Uterus (tissue), 4 donors: Measurements from ENCODE around the gene FAM32A. TPM values are rescaled to one million over a fixed set of nuclear protein-coding genes. Genes with fewer than 3 reads are reported as not detected.

Experiments
- DNase-seq, 2 donors: peaks; one replicate each; pipeline ENCODE4 v3.0.0-alpha.2; 2019 to 2020
- H3K27ac ChIP-seq, 2 donors: fragments of 200-600 bp; sonication (generic); 1 replicate in 1 of 2; 2 replicates in 1 of 2; pipeline ENCODE4 v1.5.1; 2016 to 2018
- H3K27me3 ChIP-seq, 2 donors: fragments of 200-600 bp; sonication (generic); one replicate each; pipeline ENCODE4 v1.5.1; 2018 to 2019; ENCODE audit warnings: control low read depth in 1 of 2
- H3K36me3 ChIP-seq, 2 donors: fragments of 200-600 bp; sonication (generic); one replicate each; pipeline ENCODE4 v1.5.1; 2019; ENCODE audit warnings: control low read depth in 1 of 2
- H3K4me1 ChIP-seq, 2 donors: fragments of 200-600 bp; sonication (generic); one replicate each; pipeline ENCODE4 v1.5.1; 2018 to 2019; ENCODE audit warnings: control low read depth in 1 of 2
- H3K4me3 ChIP-seq, 2 donors: fragments of 200-600 bp; sonication (generic); 1 replicate in 1 of 2; 2 replicates in 1 of 2; pipeline ENCODE4 v1.5.1; 2018 to 2019; ENCODE audit warnings: mild to moderate bottlenecking in 1 of 2
- H3K9me3 ChIP-seq, 2 donors: fragments of 200-600 bp; sonication (generic); one replicate each; pipeline ENCODE4 v1.5.1; 2019; ENCODE audit warnings: control low read depth in 1 of 2
- CTCF ChIP-seq, 4 experiments: fragments of 200-600 bp in 2 of 4; fragments of 450-650 bp in 2 of 4; sonication (generic) in 2 of 4; IDR thresholded peaks; one replicate each; pipeline ENCODE4 v1.5.1; 2016 to 2019; ENCODE audit warnings: antibody characterized with exemption in 4 of 4, mild to moderate bottlenecking in 2 of 4, moderate library complexity in 1 of 4
- POLR2A ChIP-seq, 2 donors: fragments of 450-650 bp; IDR thresholded peaks; one replicate each; pipeline ENCODE4 v1.6.1; 2016; ENCODE audit warnings: antibody characterized with exemption in 2 of 2, mild to moderate bottlenecking in 1 of 2, moderate library complexity in 1 of 2
- intact Hi-C: fragments of 100-400 bp; cut with DNase I; formaldehyde crosslinking; loops from one replicate; pipeline ENCODE4 v1.15.1; 2023; ENCODE audit warnings: low total_unique reads
- total RNA-seq, 4 donors: library from RNA; depleted of rRNA in 3 of 4; stranded (reverse); fragments of >200 nt in 3 of 4; gene quantifications; one replicate each; pipeline versions ENCODE4 v1.1.0 to v1.2.4, GENCODE V29; 2014 to 2023
- donor health status: DM: yes; HTN: yes; CAD: no.

The FAM32A gene
- total RNA-seq, 4 donors from 2014 or later = 17.6 to 106 (median 31.0) TPM

- intact Hi-C loops = no loop called here
- H3K27me3 ChIP-seq = no peaks in the 10 kb centered on the region
- H3K27ac ChIP-seq = no peak overlapping the region
- no peaks in the 10 kb centered on the region for H3K36me3 ChIP-seq
- DNase-seq = no peak
- no peaks in the 10 kb centered on the region for H3K4me1 ChIP-seq
- no peaks in the 10 kb centered on the region for H3K9me3 ChIP-seq
- no peak for TF ChIP-seq CTCF (IDR thresholded peaks at IDR 0.05)
- no peak for TF ChIP-seq POLR2A (IDR thresholded peaks at IDR 0.05)
- no peak overlapping the region for H3K4me3 ChIP-seq
Measured at GRCh38 chr19:16148443-16149229, 36.6 kb upstream of the FAM32A start.

GRCh38 chr19:16153582-16154336, 31.5 kb upstream of the FAM32A start:
- TF ChIP-seq CTCF (IDR thresholded peaks at IDR 0.05) = no peak
- no peak for TF ChIP-seq POLR2A (IDR thresholded peaks at IDR 0.05)
- intact Hi-C loops = no loop called here

GRCh38 chr19:16154557-16154956, 30.7 kb upstream of the FAM32A start:
- intact Hi-C loops = no loop called here
- Histone ChIP-seq H3K36me3 (no peaks in the 10 kb centered on the region), H3K27me3 (no peaks in the 10 kb centered on the region), H3K4me3 (no peak overlapping the region), H3K4me1 (no peaks in the 10 kb centered on the region), H3K27ac (no peak overlapping the region), H3K9me3 (no peaks in the 10 kb centered on the region)
- no peak for DNase-seq
- TF ChIP-seq CTCF (IDR thresholded peaks at IDR 0.05) (no peak), POLR2A (IDR thresholded peaks at IDR 0.05) (no peak)

More at GRCh38 chr19:16153582-16154336, 31.5 kb upstream of the FAM32A start:
- Histone ChIP-seq H3K27me3 (no peaks in the 10 kb centered on the region), H3K9me3 (no peaks in the 10 kb centered on the region), H3K4me1 (no peaks in the 10 kb centered on the region), H3K36me3 (no peaks in the 10 kb centered on the region), H3K27ac (no peak overlapping the region), H3K4me3 (no peak overlapping the region)
- no peak for DNase-seq

- Histone ChIP-seq H3K4me3 (no peak overlapping the region), H3K4me1 (no peaks in the 10 kb centered on the region), H3K27ac (no peak overlapping the region), H3K9me3 (no peaks in the 10 kb centered on the region), H3K27me3 (no peaks in the 10 kb centered on the region), H3K36me3 (no peaks in the 10 kb centered on the region)
- intact Hi-C loops = no loop called here
- no peak for DNase-seq
- TF ChIP-seq CTCF (IDR thresholded peaks at IDR 0.05) (no peak), POLR2A (IDR thresholded peaks at IDR 0.05) (no peak)
Measured at GRCh38 chr19:16155128-16155527, 30.1 kb upstream of the FAM32A start.

- Histone ChIP-seq H3K36me3 (no peaks in the 10 kb centered on the region), H3K27me3 (no peaks in the 10 kb centered on the region), H3K27ac (no peak overlapping the region), H3K9me3 (no peaks in the 10 kb centered on the region), H3K4me3 (no peak overlapping the region), H3K4me1 (no peaks in the 10 kb centered on the region)
- intact Hi-C loops = no loop called here
- TF ChIP-seq CTCF (IDR thresholded peaks at IDR 0.05) = no peak
- no peak for TF ChIP-seq POLR2A (IDR thresholded peaks at IDR 0.05)
- no peak for DNase-seq
Measured at GRCh38 chr19:16156904-16157303, 28.3 kb upstream of the FAM32A start.
